ENCODE data around the gene PCNT.
A peak's percentile ranks its signal among the peaks of the same experiment; 100 is the strongest.
"Not testable (repeated sequence)": the region's sequence is repeated elsewhere in the genome, so short reads cannot be mapped to it uniquely, and the experiment has no call there.

PCNT gene

GRCh38 chr21:46384556-46384955, 60.6 kb downstream of the PCNT start:
- no peak for DNase-seq

DNA sequence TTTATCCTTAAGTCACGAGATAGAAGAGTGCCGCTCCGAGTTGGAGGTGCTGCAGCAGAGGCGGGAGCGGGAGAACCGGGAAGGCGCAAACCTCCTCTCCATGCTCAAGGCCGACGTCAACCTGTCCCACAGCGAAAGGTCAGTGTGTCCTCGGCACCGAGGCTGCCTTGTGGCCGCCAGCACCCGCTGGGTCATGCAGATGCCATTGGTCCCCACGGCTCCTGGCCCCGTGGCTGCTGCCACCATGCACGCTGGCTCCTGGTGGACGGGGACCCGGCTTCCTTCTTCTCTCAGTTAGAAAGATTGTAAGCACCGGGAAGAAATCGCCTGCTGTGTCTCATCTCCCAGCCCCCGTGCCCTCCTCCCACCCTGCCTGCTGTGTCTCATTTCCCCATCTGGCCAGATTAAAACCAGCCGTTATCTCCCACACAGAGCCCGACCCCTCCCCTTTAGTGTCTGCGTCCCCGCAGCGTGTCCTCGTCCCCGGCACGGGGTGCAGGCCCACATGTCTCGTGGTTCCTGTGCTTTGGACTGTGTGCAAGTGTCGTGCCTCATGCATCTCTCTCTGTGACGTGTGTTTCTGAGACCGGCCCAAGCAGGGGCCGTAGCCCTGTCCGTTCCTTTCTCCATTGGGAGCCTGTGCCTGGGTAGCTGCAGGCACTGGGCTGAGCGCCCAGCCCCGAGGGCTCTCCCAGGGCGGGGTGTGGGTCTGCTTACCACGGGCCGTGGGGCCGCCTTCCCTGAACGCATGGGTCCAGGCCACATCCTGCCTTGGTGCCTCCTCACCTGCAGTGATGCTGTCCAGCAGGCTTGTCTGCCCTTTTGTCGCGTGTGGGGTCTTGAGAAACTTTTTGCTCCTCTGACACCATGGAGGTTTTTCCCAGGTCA, 62.1 kb downstream of the PCNT start:
- no peak for DNase-seq

DNA sequence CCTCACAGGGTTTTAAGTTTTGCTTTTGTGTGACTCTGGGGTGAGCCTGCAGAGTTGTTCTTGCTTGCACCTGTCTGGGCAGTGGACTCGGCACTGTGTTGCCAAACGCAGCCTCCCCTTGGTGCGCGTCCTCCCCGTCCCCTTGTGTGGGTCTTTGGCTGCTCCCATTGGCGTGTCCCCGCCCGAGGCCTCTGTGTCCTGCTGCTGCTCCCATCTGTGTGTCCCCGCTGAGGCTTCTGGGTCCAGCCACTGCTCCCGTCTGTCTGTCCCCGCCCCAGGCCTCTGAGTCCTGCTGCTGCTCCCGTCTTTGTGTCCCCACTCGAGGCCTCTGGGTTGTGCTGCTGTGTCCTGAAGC, 62.8 kb downstream of the PCNT start:
- no peak for DNase-seq

DNA sequence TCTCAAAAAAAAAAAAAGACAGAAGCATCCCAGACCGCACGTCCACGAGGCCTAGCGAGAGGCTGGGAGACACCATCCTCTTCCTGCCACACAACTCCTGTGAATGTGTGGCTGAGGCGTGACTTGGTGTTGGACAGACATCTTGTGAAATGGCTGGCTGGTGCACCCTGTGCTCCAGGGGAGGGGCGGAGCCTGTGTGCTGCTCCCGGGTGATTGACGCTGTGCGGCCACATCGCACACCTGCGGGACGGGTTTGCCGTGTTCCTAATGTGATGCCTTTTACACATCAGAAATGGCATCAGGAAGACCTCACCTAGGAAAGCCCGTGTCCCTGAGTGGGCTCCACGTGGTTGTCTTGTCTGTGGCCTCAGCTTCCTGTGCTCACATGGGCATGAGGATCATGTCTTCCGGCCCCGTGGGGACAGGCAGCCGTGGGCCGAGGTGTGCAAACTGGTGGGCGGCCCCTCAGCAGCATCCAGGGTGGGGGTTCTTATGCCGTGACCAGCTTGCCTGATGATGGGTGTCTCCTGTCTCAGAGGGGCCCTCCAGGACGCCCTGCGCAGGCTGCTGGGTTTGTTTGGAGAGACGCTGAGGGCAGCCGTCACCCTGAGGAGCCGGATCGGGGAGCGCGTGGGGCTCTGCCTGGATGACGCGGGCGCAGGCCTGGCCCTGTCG, 64.4 kb downstream of the PCNT start:
- no peak for DNase-seq

DNA sequence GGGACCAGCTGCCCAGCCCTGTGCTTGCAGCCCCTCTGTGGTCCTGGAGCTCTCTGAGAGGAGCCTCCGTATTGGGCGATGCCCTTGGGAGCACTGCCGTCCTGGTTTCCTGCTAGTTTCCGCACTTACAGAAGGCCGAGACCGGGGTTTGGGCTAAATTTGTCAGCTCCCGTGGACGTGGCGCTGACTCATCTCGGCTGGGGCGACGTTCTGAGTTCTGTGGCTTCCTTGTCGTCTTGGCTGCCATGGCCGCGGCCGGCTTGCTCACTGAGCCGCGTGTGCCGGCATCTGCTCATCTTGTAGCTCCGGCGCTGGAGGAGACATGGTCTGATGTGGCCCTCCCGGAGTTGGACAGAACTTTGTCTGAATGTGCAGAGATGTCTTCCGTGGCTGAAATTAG, 64.9 kb downstream of the PCNT start:
- DNase-seq, result no peak

DNA sequence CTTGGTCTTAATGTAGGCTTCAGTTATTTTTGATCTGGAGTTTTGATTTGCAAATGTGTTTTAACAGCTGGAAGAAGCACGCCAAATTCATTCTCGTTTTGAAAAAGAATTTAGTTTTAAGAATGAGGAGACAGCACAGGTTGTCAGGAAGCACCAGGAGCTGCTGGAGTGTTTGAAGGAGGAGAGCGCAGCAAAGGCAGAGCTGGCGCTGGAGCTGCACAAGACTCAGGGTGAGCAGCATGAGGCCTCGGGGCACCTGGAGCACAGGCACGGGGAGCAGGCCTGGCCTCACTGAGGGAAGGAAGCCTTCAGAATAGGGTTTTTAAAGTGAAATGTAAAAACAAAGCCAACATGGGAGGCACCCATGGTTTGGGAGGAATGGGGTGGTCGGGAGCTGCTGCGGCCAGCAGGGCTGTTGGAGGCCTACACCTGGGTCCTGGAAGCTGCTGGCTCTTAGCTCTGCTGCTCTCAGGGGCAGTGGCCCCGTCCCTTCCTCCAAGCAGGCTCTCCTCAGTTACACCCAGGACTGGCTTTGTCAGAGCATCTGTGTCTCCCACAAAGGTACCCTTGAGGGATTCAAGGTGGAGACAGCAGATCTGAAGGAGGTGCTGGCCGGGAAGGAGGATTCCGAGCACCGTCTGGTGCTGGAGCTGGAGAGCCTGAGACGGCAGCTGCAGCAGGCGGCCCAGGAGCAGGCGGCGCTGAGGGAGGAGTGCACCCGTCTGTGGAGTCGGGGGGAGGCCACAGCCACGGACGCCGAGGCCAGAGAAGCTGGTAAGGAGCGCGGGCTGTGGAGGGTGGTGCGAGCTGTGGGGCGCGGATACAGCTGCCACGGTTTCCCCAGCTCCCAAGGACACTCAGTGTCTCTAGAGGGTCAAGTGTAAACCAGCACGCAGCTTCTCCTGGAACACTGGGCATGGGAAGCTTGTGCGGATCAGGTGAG, 66.9 kb downstream of the PCNT start:
- no peak for DNase-seq

DNA sequence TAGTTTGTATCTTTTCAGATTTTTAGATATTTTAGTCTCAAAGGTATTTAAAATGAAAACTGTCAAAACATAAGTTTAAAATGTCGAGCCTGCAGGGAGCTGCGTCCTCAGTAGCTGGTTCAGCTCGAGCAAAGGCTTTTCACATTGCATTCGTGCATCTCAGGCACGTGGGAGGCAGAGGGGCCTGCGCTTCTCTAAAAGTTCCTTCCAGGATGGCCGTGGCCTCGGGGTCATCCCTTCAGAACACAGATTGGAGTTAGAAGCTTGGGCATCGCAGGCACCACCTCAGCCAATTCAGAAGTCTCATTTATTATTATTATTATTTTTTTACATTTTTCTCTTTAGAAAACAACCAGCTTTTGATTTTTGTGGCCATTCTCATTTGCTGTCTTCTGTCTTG, 67.8 kb downstream of the PCNT start:
- DNase-seq, result no peak

DNA sequence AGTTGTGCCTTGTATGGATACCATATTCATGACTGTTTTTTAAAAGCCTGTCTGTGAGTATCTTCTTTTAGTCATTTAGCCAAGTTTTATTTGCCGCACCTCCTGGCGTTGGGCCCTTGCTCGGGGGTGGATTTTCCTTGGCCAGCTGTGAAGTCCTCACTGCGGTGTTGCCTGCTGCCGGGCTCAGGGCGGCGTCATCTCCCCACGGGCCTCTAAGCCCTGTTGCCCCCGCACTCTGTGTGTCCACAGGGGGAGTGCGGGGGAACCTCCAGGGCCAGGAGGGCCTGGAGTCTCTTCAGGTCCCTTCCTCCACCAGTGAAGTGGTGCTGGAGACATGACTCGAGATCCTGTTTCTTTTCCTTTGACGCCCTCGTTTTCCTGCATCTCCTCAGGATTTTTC, 69.0 kb downstream of the PCNT start:
- DNase-seq, result peak; percentile 74

DNA sequence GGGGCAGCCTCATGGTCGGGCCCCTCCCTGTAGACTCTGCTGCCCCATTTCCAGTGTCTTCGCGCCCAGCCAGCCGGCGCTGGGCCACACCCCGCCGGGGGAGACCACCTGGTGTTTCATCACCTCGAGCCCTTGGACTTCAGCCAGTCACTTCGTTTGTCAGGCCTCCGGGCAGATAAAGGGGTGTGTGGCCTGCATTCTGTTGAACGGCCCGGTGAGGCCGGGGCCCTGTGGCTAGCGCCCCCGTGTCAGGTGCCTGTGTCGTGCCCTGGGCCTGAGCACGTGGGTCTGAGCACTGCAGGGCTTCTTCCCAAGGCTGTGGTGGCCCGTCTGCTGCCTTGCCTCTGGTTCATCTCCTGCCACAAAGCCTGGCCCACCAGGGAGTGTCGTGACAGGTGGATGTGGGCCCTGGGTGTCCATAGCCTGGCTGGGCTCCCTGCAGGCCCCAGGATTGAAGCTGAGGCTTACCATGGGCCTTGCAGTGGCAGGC, 69.5 kb downstream of the PCNT start:
- DNase-seq, result no peak

GRCh38 chr21:46393941-46394594, 70.1 kb downstream of the PCNT start:
- DNase-seq, result no peak

DNA sequence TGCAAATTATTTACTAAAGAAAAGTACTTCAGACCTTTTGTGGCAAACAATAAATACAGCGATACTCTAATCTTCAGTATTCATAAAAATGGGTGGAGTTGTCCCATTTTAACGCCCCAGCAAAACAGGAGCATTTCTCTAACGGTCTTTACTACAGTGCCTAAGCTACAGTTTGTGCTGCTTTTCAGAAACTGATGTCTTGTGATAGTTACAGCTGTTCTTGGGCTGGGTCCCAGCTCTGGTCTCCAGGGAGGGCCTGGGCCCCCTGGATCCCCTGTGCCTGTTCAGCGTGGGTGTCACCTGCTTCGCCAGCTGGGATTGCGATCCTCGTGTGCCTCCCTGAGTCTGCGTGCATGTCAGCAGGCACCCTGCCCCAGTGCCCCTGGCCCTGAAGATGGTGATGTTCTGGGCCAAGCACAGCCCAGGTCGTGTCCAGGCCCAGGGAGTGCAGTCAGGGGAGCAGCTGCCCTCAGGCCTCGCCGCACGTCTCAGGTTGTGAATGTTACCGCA, 70.7 kb downstream of the PCNT start:
- DNase-seq, result peak; percentile 58

DNA sequence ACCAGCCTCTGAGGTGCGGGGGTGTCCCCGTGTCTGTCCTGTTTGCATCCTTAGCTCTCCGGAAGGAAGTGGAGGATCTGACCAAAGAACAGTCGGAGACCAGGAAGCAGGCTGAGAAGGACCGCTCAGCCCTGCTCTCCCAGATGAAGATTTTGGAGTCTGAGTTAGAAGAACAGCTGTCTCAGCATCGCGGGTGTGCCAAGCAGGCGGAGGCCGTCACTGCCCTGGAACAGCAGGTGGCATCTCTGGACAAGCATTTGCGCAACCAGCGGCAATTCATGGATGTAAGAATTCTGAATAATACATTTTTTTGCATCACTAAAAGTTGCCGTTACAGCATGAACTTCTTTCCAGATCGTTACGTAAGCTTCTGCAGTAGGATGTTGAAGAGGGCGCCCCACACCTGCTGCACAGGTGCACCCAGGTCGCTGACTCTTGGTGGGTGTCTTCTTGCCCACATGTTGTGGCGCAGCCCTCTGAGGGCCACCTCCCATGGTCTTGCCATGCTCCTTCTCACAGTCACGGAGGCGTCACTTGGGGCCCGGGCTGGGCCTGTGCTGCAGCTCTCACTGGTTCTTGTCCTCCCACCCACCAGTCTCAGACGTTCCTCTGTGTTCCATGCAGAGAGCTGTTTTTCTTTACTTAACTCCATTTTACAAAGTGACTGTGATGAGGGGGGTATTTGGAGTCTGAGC, 73.4 kb downstream of the PCNT start:
- DNase-seq, result peak; percentile 51

GRCh38 chr21:46397993-46398392, 74.0 kb downstream of the PCNT start:
- no peak for DNase-seq

GRCh38 chr21:46399129-46399528, 75.2 kb downstream of the PCNT start:
- no peak for DNase-seq

GRCh38 chr21:46399686-46400085, 75.7 kb downstream of the PCNT start:
- DNase-seq, result no peak

GRCh38 chr21:46401186-46401910, 77.4 kb downstream of the PCNT start:
- DNase-seq, result no peak

DNA sequence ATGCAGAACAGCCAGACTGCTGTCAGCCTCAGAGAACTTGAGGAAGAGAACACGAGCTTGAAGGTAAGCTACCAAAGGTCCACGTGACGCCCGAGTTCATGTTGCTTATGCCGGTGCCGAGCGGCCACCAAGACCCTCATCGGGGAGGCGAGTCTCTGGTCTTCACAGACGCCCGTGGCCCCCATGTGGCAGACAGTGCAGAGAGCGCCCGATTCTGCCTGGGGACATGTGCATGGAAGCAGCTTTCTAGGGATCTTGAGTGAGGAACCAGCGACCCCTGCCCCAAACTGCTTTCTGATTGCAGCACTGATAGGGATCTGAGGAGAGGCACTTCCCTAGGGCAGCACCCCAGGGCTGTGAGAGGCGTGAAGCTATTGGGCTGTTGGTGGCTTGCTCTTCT, 78.5 kb downstream of the PCNT start:
- DNase-seq, result no peak

- not testable (repeated sequence) for DNase-seq
Measured at GRCh38 chr21:46403234-46403811, 79.4 kb downstream of the PCNT start.

DNA sequence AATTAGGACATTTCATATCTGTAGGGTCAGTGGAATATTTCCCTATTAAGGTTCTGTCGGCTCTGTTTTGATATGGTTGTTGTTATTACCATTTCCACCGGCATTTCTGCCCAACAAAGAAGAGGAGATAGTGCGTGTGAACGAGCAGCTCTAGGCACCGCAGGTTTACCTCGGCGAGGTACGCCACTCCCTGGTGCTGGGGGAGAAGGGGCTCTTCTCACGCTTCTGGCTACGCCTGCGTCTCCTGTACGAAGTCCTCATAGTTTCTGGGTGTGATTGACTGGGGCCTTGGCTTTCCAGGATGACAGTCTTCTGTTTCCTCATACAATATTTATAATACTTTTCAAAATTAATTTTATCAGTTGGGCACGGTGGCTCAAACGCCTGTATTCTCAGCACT, 80.3 kb downstream of the PCNT start:
- no peak for DNase-seq

DNA sequence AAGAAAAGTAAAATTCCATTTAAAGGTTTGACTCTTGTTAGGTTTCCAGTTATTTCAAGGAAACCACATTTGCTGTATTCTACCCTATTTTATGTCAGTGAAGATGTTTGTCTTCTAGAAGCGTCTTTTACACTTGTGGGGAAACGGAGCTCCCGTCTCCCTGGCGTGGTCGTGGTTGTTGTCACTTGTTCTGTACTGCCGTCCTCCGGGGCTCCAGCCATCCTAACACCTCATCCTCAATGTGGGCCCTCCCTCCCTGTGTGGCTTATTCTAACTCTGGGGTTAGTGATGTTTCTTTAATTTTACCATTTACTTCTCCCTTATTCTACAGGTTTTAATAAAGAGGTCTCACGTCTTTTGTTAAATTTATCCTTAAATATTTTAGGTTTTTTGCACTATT, 82.0 kb downstream of the PCNT start:
- no peak for DNase-seq

Data from right hindlimb (tissue), 1 donor.